Osteocyte (in vitro differentiated cells): ENCODE measurements around the gene RILPL2. TPM values are rescaled to one million over a fixed set of nuclear protein-coding genes. Genes with fewer than 3 reads are reported as not detected.
A peak's percentile ranks its signal among the peaks of the same experiment; 100 is the strongest.

Experiments used
- DNase-seq: peaks from one replicate; pipeline ENCODE4 v3.0.0; 2021; ENCODE audit warnings: mixed read lengths; ENCODE audit not compliant: unreplicated experiment; ENCODE audit errors: extremely low spot score
- H3K27ac Mint-ChIP-seq: one replicate; pipeline ENCODE4 v1.8.0; 2021; ENCODE audit warnings: mild to moderate bottlenecking, mixed read lengths; ENCODE audit not compliant: unreplicated experiment
- H3K27me3 Mint-ChIP-seq: one replicate; pipeline ENCODE4 v1.8.0; 2021; ENCODE audit warnings: mixed read lengths; ENCODE audit not compliant: unreplicated experiment
- H3K36me3 Mint-ChIP-seq: one replicate; pipeline ENCODE4 v1.8.0; 2021; ENCODE audit warnings: mixed read lengths; ENCODE audit not compliant: unreplicated experiment
- H3K4me1 Mint-ChIP-seq: one replicate; pipeline ENCODE4 v1.8.0; 2021; ENCODE audit warnings: mixed read lengths; ENCODE audit not compliant: unreplicated experiment
- H3K4me3 Mint-ChIP-seq: one replicate; pipeline ENCODE4 v1.8.0; 2021; ENCODE audit warnings: mild to moderate bottlenecking, moderate library complexity, mixed read lengths; ENCODE audit not compliant: unreplicated experiment
- H3K9me3 Mint-ChIP-seq: one replicate; pipeline ENCODE4 v1.8.0; 2021; ENCODE audit warnings: mixed read lengths; ENCODE audit not compliant: unreplicated experiment
- CTCF ChIP-seq: fragments of 200-600 bp; sonication (generic); IDR thresholded peaks from 2 replicates; pipeline ENCODE4 v1.5.0; 2021; ENCODE audit warnings: antibody characterized with exemption, mild to moderate bottlenecking, moderate library complexity
- total RNA-seq: library from RNA; stranded (reverse); gene quantifications from 2 replicates; pipeline ENCODE4 v1.2.1, GENCODE V29; 2021

RILPL2 gene
- total RNA-seq, 1 donor from 2014 or later = 4.1 TPM

GRCh38 chr12:123397400-123397799, 39.1 kb downstream of the RILPL2 start:
- H3K36me3 Mint-ChIP-seq = peaks cover 31% of the 10 kb centered on the region
- no peaks in the 10 kb centered on the region for H3K9me3 Mint-ChIP-seq
- TF ChIP-seq CTCF = no peak
- no peak overlapping the region for H3K4me3 Mint-ChIP-seq
- H3K27ac Mint-ChIP-seq = no peak overlapping the region
- no peaks in the 10 kb centered on the region for H3K27me3 Mint-ChIP-seq
- DNase-seq = no peak
- peaks cover 18% of the 10 kb centered on the region for H3K4me1 Mint-ChIP-seq

- no peak for DNase-seq
- Mint-ChIP-seq H3K36me3 (peaks cover 32% of the 10 kb centered on the region), H3K9me3 (no peaks in the 10 kb centered on the region), H3K27me3 (no peaks in the 10 kb centered on the region), H3K27ac (no peak overlapping the region), H3K4me3 (no peak overlapping the region), H3K4me1 (peaks cover 18% of the 10 kb centered on the region)
- TF ChIP-seq CTCF = no peak
Observed at GRCh38 chr12:123396954-123397353, 39.5 kb downstream of the RILPL2 start.

- DNase-seq = no peak
- Mint-ChIP-seq H3K36me3 (peaks cover 35% of the 10 kb centered on the region), H3K9me3 (no peaks in the 10 kb centered on the region), H3K4me3 (no peak overlapping the region), H3K4me1 (peaks cover 18% of the 10 kb centered on the region), H3K27me3 (no peaks in the 10 kb centered on the region), H3K27ac (no peak overlapping the region)
- no peak for TF ChIP-seq CTCF
Observed at GRCh38 chr12:123396543-123396942, 39.9 kb downstream of the RILPL2 start.

GRCh38 chr12:123395236-123395635, 41.2 kb downstream of the RILPL2 start:
- Mint-ChIP-seq H3K4me1 (peaks cover 24% of the 10 kb centered on the region), H3K9me3 (no peaks in the 10 kb centered on the region), H3K27me3 (no peaks in the 10 kb centered on the region), H3K4me3 (no peak overlapping the region), H3K36me3 (peaks cover 37% of the 10 kb centered on the region), H3K27ac (peak overlapping the region; percentile 10)
- no peak for DNase-seq
- no peak for TF ChIP-seq CTCF

- H3K27me3 Mint-ChIP-seq = no peaks in the 10 kb centered on the region
- no peak for DNase-seq
- peaks cover 35% of the 10 kb centered on the region for H3K36me3 Mint-ChIP-seq
- peak overlapping the region; percentile 18 for H3K27ac Mint-ChIP-seq
- H3K4me1 Mint-ChIP-seq = peaks cover 23% of the 10 kb centered on the region
- H3K9me3 Mint-ChIP-seq = no peaks in the 10 kb centered on the region
- no peak for TF ChIP-seq CTCF
- H3K4me3 Mint-ChIP-seq = no peak overlapping the region
Observed at GRCh38 chr12:123393747-123394146, 42.7 kb downstream of the RILPL2 start.
